MM.1S (cell line): ENCODE measurements around the gene CD58.

Experiments used
- DNase-seq: peaks from one replicate; pipeline ENCODE4 v3.0.0-alpha.2; 2015
- H2AFZ ChIP-seq: fragments of 300-600 bp; sonication (generic); 2 replicates; pipeline ENCODE4 v1.6.0; 2016; ENCODE audit warnings: antibody characterized with exemption, low read length
- H3F3A ChIP-seq: fragments of 300-600 bp; sonication (generic); 2 replicates; pipeline ENCODE4 v1.6.1; 2016; ENCODE audit warnings: mild to moderate bottlenecking, antibody characterized with exemption, low read length, moderate library complexity, mixed read lengths; ENCODE audit not compliant: insufficient read depth
- H3K27ac ChIP-seq: fragments of 300-600 bp; sonication (generic); 2 replicates; pipeline ENCODE4 v1.5.1; 2016; ENCODE audit warnings: mild to moderate bottlenecking, low read length
- H3K27me3 ChIP-seq: fragments of 300-600 bp; sonication (generic); replicated peaks from 2 replicates; pipeline ENCODE4 v1.6.0; 2016; ENCODE audit warnings: low read length; ENCODE audit not compliant: insufficient read depth
- H3K36me3 ChIP-seq: fragments of 300-600 bp; sonication (generic); replicated peaks from 2 replicates; pipeline ENCODE4 v1.6.1; 2016; ENCODE audit warnings: mild to moderate bottlenecking, low read length, mixed read lengths; ENCODE audit not compliant: insufficient read depth
- H3K4me1 ChIP-seq: fragments of 300-600 bp; sonication (generic); 2 replicates; pipeline ENCODE4 v1.6.1; 2016; ENCODE audit warnings: low read length, mixed read lengths
- H3K4me2 ChIP-seq: fragments of 300-600 bp; sonication (generic); 2 replicates; pipeline ENCODE4 v1.6.0; 2016; ENCODE audit warnings: low read depth, low read length
- H3K4me3 ChIP-seq: fragments of 300-600 bp; sonication (generic); 2 replicates; pipeline ENCODE4 v1.5.1; 2016; ENCODE audit warnings: low read length, mixed read lengths
- H3K79me2 ChIP-seq: fragments of 300-600 bp; sonication (generic); 2 replicates; pipeline ENCODE4 v1.6.1; 2016; ENCODE audit warnings: mixed run types, low read length, mixed read lengths
- H3K9ac ChIP-seq: fragments of 300-600 bp; sonication (generic); 2 replicates; pipeline ENCODE4 v1.6.1; 2016; ENCODE audit warnings: low read length, mixed read lengths
- H3K9me2 ChIP-seq: fragments of 300-600 bp; sonication (generic); replicated peaks from 2 replicates; pipeline ENCODE4 v1.6.1; 2016; ENCODE audit warnings: mild to moderate bottlenecking, low read length, mixed read lengths; ENCODE audit not compliant: insufficient read depth
- H3K9me3 ChIP-seq: fragments of 300-600 bp; sonication (generic); replicated peaks from 2 replicates; pipeline ENCODE4 v1.6.1; 2016; ENCODE audit warnings: mild to moderate bottlenecking, low read length, mixed read lengths; ENCODE audit not compliant: insufficient read depth
- H4K20me1 ChIP-seq: fragments of 300-600 bp; sonication (generic); 2 replicates; pipeline ENCODE4 v1.6.1; 2016; ENCODE audit warnings: mild to moderate bottlenecking, low read length, moderate library complexity, mixed read lengths; ENCODE audit not compliant: insufficient read depth
- EZH2 ChIP-seq: fragments of 300-600 bp; sonication (generic); optimal IDR thresholded peaks from 2 replicates; pipeline ENCODE3; 2017; ENCODE audit warnings: low read depth, mild to moderate bottlenecking, antibody characterized with exemption, low read length, mixed read lengths
- EZH2phosphoT487 ChIP-seq: fragments of 300-600 bp; sonication (generic); IDR thresholded peaks from 2 replicates; pipeline ENCODE4 v1.6.1; 2018; ENCODE audit warnings: antibody characterized with exemption, low read length
- TF ChIP-seq, protein P1 (sequence below): fragments of 300-600 bp; sonication (generic); IDR thresholded peaks from 2 replicates; pipeline ENCODE4 v1.5.1; 2016; ENCODE audit warnings: antibody characterized with exemption, low read length, mixed read lengths

The CD58 gene

DNA sequence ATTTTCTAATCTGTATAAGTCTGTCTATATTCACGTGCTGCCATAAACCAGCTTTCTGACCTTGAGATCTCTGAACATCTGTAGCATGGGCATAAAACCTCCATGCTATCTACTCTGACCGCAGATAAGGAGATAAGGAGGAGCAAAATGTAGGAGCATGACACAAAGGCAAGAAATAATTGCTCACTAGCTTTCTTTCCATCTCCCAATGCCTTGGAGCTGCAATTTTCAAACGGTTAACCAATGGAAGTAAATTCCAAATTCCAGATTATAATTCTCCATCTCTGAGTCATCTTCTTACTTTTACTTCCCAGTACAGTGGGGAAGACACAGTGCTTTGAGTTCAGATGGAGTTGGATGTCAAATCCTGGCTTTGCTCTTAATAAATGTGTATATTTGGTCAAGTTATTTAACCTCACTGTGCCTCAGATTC, 41.6 kb downstream of the CD58 start:
- DNase-seq = no peak
- Histone ChIP-seq H3K9me3 (no peaks in the 10 kb centered on the region), H3K79me2 (peaks cover 2% of the 10 kb centered on the region; the same call in 1 of the 2 replicates), H3K36me3 (no peaks in the 10 kb centered on the region), H4K20me1 (no peaks in the 10 kb centered on the region), H3K4me1 (no peaks in the 10 kb centered on the region), H2AFZ (no peak overlapping the region), H3K4me2 (no peak overlapping the region), H3K9me2 (no peaks in the 10 kb centered on the region), H3F3A (no peaks in the 10 kb centered on the region), H3K4me3 (no peak overlapping the region), H3K27ac (no peak overlapping the region), H3K27me3 (no peaks in the 10 kb centered on the region), H3K9ac (no peak overlapping the region)
- TF ChIP-seq, protein P1, sequence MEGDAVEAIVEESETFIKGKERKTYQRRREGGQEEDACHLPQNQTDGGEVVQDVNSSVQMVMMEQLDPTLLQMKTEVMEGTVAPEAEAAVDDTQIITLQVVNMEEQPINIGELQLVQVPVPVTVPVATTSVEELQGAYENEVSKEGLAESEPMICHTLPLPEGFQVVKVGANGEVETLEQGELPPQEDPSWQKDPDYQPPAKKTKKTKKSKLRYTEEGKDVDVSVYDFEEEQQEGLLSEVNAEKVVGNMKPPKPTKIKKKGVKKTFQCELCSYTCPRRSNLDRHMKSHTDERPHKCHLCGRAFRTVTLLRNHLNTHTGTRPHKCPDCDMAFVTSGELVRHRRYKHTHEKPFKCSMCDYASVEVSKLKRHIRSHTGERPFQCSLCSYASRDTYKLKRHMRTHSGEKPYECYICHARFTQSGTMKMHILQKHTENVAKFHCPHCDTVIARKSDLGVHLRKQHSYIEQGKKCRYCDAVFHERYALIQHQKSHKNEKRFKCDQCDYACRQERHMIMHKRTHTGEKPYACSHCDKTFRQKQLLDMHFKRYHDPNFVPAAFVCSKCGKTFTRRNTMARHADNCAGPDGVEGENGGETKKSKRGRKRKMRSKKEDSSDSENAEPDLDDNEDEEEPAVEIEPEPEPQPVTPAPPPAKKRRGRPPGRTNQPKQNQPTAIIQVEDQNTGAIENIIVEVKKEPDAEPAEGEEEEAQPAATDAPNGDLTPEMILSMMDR = no peak
- no peak for TF ChIP-seq EZH2
- TF ChIP-seq EZH2phosphoT487 = no peak

- no peaks in the 10 kb centered on the region for H4K20me1 ChIP-seq
- no peak overlapping the region for H3K4me3 ChIP-seq
- H3K9me3 ChIP-seq = no peaks in the 10 kb centered on the region
- H3K79me2 ChIP-seq = peaks cover 2% of the 10 kb centered on the region; the same call in 1 of the 2 replicates
- H3K27ac ChIP-seq = no peak overlapping the region
- H3K4me2 ChIP-seq = no peak overlapping the region
- DNase-seq = no peak
- no peaks in the 10 kb centered on the region for H3K27me3 ChIP-seq
- no peaks in the 10 kb centered on the region for H3K36me3 ChIP-seq
- no peaks in the 10 kb centered on the region for H3K4me1 ChIP-seq
- H3F3A ChIP-seq = no peaks in the 10 kb centered on the region
- no peak overlapping the region for H3K9ac ChIP-seq
- no peaks in the 10 kb centered on the region for H3K9me2 ChIP-seq
- TF ChIP-seq EZH2phosphoT487 (no peak), EZH2 (no peak)
- TF ChIP-seq, protein P1 = no peak
- no peak overlapping the region for H2AFZ ChIP-seq
These were observed 42.3 kb downstream of the CD58 start for GRCh38 chr1:116528329-116529083.

GRCh38 chr1:116525440-116525839, 45.4 kb downstream of the CD58 start:
- H3K79me2 ChIP-seq = no peaks in the 10 kb centered on the region
- no peaks in the 10 kb centered on the region for H3K27me3 ChIP-seq
- DNase-seq = no peak
- H3F3A ChIP-seq = no peaks in the 10 kb centered on the region
- no peak overlapping the region for H3K4me3 ChIP-seq
- H4K20me1 ChIP-seq = no peaks in the 10 kb centered on the region
- no peak overlapping the region for H3K4me2 ChIP-seq
- no peaks in the 10 kb centered on the region for H3K9me2 ChIP-seq
- H3K36me3 ChIP-seq = no peaks in the 10 kb centered on the region
- no peaks in the 10 kb centered on the region for H3K4me1 ChIP-seq
- H2AFZ ChIP-seq = no peak overlapping the region
- no peaks in the 10 kb centered on the region for H3K9me3 ChIP-seq
- H3K27ac ChIP-seq = no peak overlapping the region
- H3K9ac ChIP-seq = no peak overlapping the region
- TF ChIP-seq EZH2phosphoT487 (no peak), EZH2 (no peak)
- TF ChIP-seq, protein P1 = no peak
